ENCODE measurements around the gene LYPD6.

The LYPD6 gene

DNA sequence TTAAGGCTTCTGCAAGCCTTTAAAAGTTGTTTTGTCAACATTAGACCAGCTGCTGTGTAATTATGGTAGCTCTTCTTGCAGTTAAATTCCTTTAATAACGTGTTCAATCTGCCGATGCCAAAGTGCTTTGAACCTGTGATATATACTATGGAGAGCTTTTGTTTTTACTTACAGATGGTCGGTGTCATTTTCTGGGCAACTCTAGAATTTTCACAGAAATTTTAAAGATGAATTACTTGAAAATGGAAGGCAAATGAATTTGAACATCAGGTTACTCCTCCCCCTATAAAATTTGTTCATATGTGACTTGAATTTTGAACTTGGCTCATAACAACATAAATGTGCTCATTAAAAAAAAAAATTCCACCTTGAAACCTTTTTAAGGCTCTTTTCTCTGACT is 23.0 kb downstream of the LYPD6 start:
- DNase-seq: no peak

DNA sequence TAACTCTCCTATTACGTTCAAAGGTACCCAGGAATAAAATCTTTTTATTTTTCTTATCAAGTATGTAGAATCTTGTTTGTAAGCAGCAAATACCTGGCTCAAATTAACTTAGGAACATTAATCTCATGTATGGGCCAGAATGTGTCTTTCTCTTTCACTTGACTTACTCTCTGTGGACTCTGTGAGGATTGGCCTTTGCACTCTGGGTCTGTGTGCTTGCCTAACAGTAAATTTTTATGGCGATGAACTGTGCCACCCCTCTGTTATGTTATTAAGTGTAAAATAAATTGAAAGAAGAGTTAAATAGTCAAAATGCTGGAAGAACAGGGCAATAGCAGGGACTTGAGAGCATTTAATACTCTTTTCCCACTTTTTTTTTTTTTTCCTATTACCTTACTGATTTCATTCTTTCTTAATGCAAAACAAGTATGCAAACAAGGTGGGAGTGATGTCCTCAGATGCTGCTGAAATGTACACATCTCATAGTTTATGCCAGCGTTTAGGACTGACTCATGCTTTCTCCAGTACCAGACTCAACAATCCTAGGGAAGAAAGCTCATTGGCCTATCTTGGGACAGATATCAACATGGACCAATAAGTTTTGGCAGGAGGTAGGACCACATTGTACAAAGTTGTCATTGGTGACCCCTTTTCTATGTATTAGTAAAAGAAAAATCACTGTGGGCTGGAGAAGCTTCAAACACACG is 25.5 kb downstream of the LYPD6 start:
- DNase-seq: peak; percentile 53

DNA sequence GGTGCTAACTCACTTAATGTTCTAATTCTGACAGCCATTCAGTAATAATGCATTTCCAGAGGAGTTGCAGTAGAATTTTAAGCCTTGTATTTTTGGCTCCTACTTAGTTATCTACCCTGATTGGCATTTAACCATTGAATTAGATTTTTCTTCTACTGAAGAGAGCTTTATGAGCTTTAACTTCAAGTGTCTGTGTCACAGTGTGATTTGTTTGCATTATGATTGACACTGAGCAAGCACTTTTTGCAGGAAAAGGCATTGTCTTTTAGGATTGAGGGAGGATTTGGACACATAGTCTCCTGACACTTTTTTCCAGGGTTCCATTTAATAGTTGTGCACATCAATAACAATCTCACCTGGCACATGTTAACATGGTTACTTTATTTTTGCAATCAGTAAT is 26.7 kb downstream of the LYPD6 start:
- DNase-seq: no peak

DNA sequence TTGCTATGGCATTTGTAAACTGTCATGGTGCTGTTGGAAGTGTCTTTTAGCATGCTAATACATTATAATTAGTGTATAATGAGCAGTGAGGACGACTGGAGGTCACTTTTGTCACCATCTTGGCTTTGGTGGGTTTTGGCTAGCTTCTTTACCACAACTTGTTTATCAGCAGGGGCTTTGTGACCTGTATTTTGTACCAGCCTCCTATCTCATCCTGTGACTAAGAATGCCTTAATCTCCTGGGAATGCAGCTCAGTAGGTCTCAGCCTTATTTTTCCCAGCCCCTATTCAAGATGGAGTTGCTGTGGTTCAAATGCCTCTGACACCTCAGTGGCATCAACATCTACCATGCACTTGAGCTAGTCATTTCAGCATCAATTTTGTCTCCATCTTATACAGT is 29.7 kb downstream of the LYPD6 start:
- DNase-seq: no peak

DNA sequence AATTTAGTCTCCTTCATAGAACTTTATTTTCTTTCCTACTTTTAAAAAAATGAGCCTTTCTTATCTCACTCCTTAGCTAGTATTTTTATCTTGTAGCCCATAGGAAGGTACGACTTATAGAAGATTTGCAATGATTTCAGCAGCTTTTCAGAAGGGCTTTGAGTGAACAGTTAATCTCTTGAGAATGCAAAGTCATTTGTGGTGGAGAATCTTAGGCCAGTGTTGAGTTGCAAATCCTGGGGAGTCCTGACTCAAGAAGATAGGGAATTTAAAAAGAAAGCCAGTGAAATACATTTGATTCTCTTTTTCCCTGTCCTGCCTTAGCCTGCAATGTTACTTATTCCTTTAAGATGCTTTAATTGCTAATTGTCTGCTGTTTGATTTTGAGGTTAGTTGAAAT is 33.6 kb downstream of the LYPD6 start:
- no peak for DNase-seq

DNA sequence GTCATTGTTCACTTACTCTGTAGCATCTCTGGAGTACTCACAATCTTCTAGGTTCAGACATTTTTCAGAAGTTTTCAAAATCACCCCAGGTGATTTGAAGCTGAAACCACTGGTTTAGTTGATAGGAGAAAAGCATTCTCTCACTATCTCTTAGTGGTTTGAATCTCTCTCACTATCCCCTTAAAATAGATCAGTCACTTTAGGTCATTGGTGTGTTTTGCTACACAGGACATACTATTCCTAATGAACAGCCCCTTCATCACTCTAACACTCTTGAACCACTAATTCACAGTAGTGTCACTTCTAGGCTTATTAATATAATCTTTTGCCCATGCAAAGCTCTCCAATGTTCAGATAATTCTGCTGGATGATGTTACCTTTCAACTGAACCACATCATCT is 34.5 kb downstream of the LYPD6 start:
- DNase-seq: no peak

DNA sequence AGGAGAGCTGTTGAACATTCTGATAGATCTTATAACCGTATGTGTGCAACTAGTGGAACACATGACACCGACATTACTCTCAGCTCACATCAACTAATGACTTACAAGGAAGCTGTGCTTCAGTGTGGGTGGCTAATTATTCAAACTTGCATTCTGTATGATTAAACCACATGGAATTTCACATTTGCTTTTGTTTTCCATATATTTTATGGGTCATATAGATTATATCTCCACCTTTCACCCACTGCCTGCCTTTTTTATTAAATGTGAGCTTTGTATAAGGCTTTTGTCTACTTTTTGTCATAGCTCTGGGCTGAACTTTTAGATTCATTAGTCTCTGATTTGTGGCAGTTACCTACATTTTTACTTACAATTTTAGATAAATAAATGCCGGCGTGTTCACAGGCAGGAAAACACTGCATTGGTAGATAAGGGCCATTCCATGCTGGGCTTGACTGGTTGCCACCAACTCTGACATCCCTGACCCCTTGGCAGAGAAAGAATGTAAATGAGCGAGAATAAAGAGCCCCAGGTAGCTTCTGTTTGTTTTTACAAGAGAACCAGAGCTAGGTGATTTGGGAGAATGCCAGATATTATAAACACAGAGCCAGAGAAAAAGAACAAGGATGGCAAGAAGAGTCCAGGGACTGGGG is 35.7 kb downstream of the LYPD6 start:
- DNase-seq: peak; percentile 88

DNA sequence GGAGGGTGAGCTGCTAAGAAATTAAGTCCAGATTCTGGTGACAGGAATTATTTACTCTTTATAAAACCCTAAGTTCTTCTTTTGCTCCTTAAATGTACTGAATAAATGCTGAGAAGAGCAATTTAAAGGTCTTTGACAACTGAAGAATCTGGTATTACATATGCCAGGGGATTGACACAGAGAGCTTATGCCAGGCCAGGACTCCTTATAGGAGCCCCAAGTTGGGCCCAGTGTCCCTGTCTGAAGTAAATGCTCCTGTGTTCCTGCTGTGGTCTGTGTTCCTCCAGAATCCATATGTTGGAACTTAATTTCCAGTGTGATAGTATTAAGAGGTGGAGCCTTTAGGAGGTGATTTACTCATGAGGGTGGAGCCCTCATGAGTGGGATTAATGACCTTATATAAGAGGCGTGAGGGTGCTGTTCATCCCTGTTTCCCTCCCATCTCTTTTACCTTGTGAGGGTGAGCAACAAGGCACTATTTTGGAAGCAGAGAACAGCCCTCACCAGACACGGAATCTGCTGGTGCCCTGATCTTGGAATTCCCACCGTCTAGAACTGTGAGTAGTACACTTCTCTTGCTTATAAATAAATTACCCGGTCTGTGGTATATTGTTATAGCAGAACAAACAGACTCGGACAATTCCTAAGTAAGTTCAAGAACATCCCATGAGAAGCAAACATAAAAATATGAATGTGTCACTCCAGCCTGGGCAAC is 39.8 kb downstream of the LYPD6 start:
- no peak for DNase-seq

DNA sequence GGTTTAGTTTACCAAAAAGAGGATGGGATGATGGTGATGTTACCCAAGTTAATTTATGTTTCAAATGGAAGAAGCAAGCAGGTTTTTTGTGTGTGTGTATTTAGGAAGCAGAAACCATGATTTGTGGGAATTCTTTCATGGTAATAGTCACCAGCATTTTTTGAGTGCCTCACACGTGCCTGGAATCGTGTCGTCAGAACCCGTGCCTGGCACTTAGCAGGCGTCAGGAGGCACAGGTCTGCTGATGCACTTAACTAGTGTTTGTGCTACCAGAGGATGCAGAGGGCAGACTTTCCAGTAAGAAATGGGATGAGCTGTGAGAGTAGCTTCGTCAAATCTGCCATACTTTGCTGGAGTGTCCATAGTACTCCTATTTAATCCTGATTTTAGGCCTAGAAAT is 41.1 kb downstream of the LYPD6 start:
- DNase-seq: no peak

DNA sequence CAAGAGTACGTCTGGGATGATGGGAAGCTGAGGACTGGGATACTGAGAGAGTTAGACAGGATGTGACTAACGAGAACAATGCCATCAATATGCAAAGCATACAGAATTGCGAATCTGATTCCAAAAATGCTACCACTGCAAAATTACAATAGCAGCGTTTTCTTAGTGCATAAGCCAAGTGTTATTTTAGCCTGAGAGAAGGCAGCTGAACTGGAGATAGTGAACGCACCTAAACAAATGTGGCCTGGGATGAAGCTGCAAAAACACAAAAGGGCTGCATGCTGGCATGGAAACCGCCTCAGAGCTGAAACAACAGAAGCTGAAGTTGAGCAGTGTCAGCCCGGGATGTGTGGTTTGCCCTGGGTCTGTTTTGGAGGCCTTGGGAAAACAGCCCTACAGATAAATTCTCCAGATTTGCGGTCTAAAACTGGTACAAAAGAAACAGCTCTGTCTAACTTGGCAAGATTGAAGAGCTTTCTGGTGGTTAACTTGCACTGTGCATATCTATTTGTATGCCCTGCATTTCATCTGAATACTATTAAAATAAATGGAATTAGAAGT is 45.5 kb downstream of the LYPD6 start:
- DNase-seq: no peak

DNA sequence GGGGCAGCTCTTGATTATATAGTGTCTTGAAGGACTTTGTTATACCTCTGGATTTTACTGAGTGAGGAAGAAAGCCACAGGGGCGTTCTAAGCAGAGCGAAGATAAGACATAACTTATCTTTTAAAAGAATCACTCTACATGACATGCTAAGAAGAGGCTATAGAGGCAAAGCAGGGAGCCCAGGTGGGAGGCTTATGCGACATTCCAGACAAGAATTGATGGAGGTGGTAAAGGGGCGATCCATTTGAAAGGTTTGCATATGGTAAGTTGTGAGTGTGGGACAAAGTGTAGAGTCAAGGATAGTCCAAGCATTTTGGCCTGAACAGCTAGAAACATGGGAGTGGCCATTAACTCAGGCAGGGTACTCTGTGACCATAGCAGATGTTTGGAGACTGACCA is 49.8 kb downstream of the LYPD6 start:
- no peak for DNase-seq

DNA sequence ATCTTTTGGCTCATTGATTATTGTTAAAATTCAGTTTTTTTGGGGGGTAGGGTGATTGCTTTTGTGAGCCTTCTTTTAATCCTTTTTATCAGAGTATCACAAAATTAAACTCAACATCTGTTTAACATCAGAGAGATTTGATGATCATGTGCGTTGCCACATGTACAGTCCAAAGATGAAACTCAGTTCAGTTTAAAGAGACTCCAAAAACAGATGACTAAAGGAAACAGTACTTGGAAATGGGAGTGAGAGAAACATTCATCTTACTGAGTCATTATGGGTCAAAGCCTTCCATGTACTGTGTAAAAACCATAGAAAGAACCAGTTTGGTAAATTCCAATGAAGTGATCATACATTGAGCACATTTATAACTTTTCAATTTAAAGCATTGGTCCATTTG is 53.0 kb downstream of the LYPD6 start:
- DNase-seq: no peak

DNA sequence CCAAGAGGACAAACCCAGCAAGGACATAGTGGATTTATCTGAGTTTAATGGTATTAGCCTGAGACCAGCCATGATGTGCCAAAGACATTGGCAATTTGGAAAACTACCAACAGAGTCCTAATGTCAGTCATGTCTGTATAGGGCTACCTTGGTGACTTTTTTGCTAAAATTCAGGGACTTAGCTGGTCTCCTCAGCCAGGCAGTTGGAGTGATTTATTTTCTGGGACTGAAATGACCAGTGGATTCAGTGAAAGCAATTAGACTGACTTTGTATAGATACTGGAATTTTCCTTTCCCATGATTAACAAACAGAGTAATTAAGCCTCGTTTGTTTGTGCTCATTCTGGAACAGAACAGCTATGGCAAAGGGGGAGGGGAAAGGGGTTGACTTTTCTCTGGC is 55.0 kb downstream of the LYPD6 start:
- no peak for DNase-seq

DNA sequence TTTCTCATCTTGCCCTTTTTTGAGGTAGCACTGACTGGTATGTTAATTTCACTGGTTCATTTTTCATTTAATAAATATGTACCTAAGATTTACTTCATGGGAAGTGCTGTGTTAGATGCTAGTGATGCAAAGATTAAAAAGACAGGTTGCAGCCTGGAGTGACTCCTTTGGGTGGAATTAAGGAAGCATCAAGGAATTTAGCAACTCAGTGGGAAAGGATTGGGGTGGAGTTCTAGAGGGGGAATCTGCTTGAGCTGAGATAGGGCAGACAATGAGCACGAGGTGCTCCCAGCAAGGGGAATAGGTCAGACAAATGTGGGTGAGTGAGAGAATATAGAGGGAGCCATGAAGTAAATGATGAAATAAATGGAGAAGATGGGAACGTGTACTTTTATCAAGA is 57.0 kb downstream of the LYPD6 start:
- DNase-seq: no peak

DNA sequence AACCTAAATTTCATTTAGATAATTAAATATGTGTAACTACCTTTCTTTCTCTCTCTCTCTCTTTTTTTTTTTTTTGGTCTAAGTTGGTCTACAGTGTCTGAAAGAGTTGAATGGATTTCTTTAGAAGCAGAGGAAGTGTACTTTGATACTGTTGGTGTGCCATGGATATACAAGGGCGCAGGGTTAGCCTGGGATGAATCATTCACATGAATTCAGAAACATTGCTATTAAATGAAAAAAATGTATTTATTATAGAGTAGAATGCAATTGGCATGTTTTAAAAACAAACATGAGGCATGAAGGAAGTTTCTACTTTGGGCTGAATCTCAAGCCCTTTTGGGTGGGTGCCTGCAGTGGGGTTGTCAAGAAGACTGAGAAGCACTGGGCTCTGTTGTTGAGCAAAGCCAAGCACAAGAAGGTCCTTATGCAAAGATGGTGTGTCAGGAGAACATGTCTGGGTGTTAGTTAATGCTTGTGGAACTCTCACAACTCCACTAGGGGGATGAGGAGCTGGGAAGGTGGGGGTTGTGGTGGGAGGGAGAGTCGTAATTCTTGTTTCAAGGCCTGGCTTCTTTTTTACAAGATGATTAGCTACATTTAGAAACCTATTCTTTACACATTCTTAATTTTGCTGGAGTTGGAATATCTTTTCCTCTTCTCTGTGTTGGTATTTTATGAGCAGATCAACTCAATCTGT is 57.9 kb downstream of the LYPD6 start:
- DNase-seq: no peak

DNA sequence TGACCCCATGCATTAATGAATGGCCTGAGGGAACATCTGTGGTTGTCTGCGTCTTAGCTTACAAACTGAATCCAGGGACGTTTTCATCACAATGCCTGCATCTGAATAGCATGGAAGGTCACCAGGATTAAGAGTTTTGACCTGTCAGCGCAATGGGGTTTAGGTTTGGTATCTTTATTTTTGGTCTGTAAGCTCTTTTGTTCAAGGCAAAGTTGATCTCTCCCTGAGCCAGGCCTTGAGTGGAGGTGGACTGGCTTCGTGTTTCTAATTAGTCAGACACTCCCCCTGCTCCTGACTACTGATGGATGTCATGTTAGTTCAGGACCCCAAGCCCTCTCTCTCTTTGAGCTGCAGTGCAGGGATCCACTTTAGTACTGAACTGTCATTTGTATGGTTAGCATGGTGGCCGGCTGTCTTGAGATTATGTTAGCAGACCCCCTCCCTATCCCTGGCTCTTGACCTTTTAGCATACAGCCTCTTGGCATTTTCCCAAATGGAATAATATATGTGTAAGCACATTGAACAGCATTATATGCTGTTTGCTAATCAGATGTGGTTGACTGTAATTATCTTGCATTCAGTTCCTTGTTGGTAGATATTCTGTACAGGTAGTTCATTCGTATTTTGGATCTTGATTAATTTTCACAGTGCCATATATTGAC is 59.2 kb downstream of the LYPD6 start:
- DNase-seq: no peak

DNA sequence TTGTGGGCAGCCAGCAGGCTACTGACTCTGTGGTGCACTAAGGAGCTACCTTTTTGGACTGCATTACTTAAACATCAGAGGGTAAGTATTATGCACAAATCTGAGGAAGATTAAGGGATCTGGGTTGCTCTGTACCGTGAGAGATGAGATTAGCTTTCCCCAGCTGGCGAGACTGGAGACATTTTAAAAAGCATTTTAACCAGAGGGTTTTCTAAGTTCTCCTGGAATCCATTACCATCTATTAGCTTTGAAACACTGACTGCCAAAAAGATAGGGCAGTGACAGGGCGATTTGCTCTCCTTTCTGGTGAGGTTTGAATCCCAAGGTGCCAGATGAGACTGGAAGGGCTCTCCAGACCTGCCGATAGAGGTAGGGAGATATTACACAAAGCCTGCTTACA is 63.2 kb downstream of the LYPD6 start:
- DNase-seq: no peak

DNA sequence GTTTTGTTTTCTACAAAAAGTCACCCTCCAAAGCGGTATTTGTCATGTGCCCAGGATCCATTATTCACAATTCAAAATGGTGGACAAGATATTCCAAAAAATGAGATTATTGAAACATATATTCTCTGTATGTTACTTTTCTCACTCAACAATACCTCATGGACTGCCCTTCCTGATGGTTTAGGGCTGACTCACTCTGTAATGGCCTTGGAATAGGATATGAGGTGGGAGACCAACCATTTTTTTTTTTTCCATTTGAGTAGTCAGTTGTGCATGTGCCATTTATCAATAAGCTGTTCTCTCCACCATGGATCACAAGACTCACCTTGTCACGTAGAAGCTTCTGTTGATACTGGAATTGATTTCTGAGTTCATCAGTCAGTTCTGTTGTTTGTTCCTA is 64.5 kb downstream of the LYPD6 start:
- DNase-seq: no peak

DNA sequence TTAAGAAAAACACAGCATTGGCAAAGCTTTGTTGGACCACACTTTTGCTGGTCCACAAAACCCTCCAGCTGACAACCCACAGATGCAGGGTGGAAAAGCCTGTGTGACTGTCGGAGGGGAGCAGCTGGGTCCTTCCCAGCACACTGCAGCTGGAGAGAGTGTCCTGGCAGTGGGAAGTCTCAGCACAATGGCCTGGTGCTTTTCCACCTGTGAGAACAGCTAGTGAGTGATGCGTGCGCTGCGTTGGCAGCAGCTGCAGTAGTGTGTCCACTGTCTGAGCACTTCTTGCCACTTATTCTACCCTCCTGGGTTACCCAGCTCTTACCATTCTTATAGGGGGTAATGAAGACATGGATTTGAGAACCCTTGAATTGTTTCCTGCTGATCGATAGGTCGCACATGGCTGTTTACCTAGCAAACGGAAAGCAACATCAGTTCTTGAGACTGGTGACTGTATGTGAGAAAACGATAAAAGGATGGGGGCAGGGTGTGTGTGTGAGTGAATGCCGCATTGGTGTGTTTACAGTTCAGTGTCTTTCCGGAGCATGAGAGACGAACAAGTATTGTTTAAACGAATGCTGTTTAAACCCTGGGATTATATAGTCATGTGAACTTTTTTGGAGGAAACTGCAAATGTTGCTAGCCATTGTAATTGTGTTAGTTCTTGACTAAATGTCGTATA is 69.7 kb downstream of the LYPD6 start:
- DNase-seq: no peak

DNA sequence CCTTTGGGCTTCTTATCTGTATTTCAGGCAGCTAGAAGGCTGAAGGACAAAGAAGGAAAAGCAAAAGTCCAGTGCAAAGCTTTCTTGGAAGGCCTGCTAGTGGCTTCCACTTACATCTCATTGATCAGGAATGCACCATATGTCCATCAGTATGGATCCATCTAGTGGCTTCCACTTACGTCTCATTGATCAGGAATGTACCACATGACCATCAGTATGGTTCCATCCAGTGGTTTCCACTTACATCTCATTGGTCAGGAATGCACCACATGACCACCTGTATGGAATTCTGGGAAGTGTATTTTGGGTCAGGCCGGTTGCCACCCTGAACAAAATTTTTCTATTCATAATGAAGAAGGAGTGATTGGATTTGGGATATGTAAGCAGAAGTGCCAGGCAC is 70.6 kb downstream of the LYPD6 start:
- no peak for DNase-seq

DNA sequence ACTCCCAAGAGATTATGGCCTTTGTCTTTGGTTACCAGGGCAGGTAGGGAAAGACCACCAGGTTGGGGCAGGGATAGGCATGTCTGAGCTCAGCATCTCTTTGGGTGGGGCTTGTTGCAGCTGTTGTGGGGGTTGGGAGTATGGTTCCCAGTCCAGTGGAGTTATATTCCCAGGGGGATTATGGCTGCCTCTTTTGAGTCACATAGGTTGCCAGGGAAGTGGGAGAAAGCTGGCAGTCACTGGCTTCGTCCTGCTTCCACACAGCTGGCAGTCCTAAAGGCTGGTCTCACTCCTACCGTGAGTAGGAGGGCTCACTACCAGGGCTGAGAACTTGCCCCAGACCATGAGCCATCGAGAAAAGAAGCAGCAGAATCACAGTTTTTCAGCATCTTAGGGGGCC is 79.1 kb downstream of the LYPD6 start:
- DNase-seq: no peak
